ENCODE measurements around the gene SMPD2.
A peak's percentile ranks its signal among the peaks of the same experiment; 100 is the strongest.

Gene SMPD2

GRCh38 chr6:109486068-109486467 is 45.5 kb downstream of the SMPD2 start:
- no peak for DNase-seq

- DNase-seq, result no peak
These were observed 47.5 kb downstream of the SMPD2 start for GRCh38 chr6:109488001-109488400.

- DNase-seq, result no peak
These were observed 50.2 kb downstream of the SMPD2 start for GRCh38 chr6:109490713-109491112.

GRCh38 chr6:109491207-109491938 is 50.8 kb downstream of the SMPD2 start:
- DNase-seq, result peak; percentile 29

Data from NCI-H187 treated with DMSO at 0.1 percent for 48 hours (cell line).